ENCODE results near the gene PPP1R15B.
"Not testable (repeated sequence)": the region's sequence is repeated elsewhere in the genome, so short reads cannot be mapped to it uniquely, and the experiment has no call there.

Gene PPP1R15B

GRCh38 chr1:204426035-204426436 is 14.4 kb upstream of the PPP1R15B start:
- H3K9me3 Mint-ChIP-seq: no peaks in the 10 kb centered on the region
- DNase-seq (ENCODE audit: low spot score in 2 of 2) (no peak), ATAC-seq (replicated peaks; ENCODE audit: extremely low read depth, poor library complexity, severe bottlenecking) (no peak)
- H3K27me3 Mint-ChIP-seq: no peaks in the 10 kb centered on the region
- H3K4me1 Mint-ChIP-seq: peaks cover 6% of the 10 kb centered on the region
- peak overlapping the region; percentile 8 for H3K27ac Mint-ChIP-seq (ENCODE audit: low read depth)
- H3K36me3 Mint-ChIP-seq (ENCODE audit: insufficient read depth): peaks cover 19% of the 10 kb centered on the region
- no peak overlapping the region for H3K4me3 Mint-ChIP-seq

- no peak overlapping the region for H3K27ac Mint-ChIP-seq (ENCODE audit: low read depth)
- H3K4me3 Mint-ChIP-seq: no peak overlapping the region
- no peaks in the 10 kb centered on the region for H3K27me3 Mint-ChIP-seq
- no peaks in the 10 kb centered on the region for H3K9me3 Mint-ChIP-seq
- ATAC-seq (replicated peaks; ENCODE audit: extremely low read depth, poor library complexity, severe bottlenecking) (no peak), DNase-seq (ENCODE audit: low spot score in 2 of 2) (no peak)
- peaks cover 20% of the 10 kb centered on the region for H3K36me3 Mint-ChIP-seq (ENCODE audit: insufficient read depth)
- H3K4me1 Mint-ChIP-seq: peaks cover 5% of the 10 kb centered on the region
These were observed 13.0 kb upstream of the PPP1R15B start for GRCh38 chr1:204424621-204425020.

GRCh38 chr1:204422061-204422705 is 10.6 kb upstream of the PPP1R15B start:
- not testable (repeated sequence) for H3K4me3 Mint-ChIP-seq; H3K27me3 Mint-ChIP-seq; H3K9me3 Mint-ChIP-seq; ATAC-seq (replicated peaks; ENCODE audit: extremely low read depth, poor library complexity, severe bottlenecking); H3K27ac Mint-ChIP-seq (ENCODE audit: low read depth); DNase-seq (ENCODE audit: low spot score in 2 of 2)
- peaks cover 16% of the 10 kb centered on the region for H3K36me3 Mint-ChIP-seq (ENCODE audit: insufficient read depth)
- peaks cover 19% of the 10 kb centered on the region for H3K4me1 Mint-ChIP-seq

- Mint-ChIP-seq H3K36me3 (ENCODE audit: insufficient read depth) (peaks cover 14% of the 10 kb centered on the region), H3K4me3 (no peak overlapping the region), H3K9me3 (no peaks in the 10 kb centered on the region), H3K27me3 (no peaks in the 10 kb centered on the region), H3K27ac (ENCODE audit: low read depth) (no peak overlapping the region), H3K4me1 (peaks cover 18% of the 10 kb centered on the region)
- no peak for DNase-seq (ENCODE audit: low spot score in 2 of 2)
- ATAC-seq (replicated peaks; ENCODE audit: extremely low read depth, poor library complexity, severe bottlenecking): no peak
These were observed 9.8 kb upstream of the PPP1R15B start for GRCh38 chr1:204421441-204421840.

GRCh38 chr1:204420039-204421004 is 8.7 kb upstream of the PPP1R15B start:
- DNase-seq (ENCODE audit: low spot score in 2 of 2): no peak
- Mint-ChIP-seq H3K4me1 (peaks cover 14% of the 10 kb centered on the region), H3K9me3 (no peaks in the 10 kb centered on the region), H3K36me3 (ENCODE audit: insufficient read depth) (peaks cover 11% of the 10 kb centered on the region), H3K27me3 (no peaks in the 10 kb centered on the region), H3K4me3 (no peak overlapping the region), H3K27ac (ENCODE audit: low read depth) (no peak overlapping the region)
- ATAC-seq (replicated peaks; ENCODE audit: extremely low read depth, poor library complexity, severe bottlenecking): no peak

- Mint-ChIP-seq H3K36me3 (ENCODE audit: insufficient read depth) (peaks cover 8% of the 10 kb centered on the region), H3K4me1 (peaks cover 14% of the 10 kb centered on the region), H3K9me3 (no peaks in the 10 kb centered on the region), H3K27me3 (no peaks in the 10 kb centered on the region), H3K27ac (ENCODE audit: low read depth) (no peak overlapping the region), H3K4me3 (no peak overlapping the region)
- no peak for ATAC-seq (replicated peaks; ENCODE audit: extremely low read depth, poor library complexity, severe bottlenecking)
- DNase-seq (ENCODE audit: low spot score in 2 of 2): no peak
These were observed 7.4 kb upstream of the PPP1R15B start for GRCh38 chr1:204419064-204419403.

GRCh38 chr1:204418174-204419063 is 6.8 kb upstream of the PPP1R15B start:
- no peaks in the 10 kb centered on the region for H3K27me3 Mint-ChIP-seq
- H3K9me3 Mint-ChIP-seq: no peaks in the 10 kb centered on the region
- H3K27ac Mint-ChIP-seq (ENCODE audit: low read depth): peak overlapping the region; percentile 12
- ATAC-seq (replicated peaks; ENCODE audit: extremely low read depth, poor library complexity, severe bottlenecking) (peak; percentile 58), DNase-seq (ENCODE audit: low spot score in 2 of 2) (no peak)
- peaks cover 14% of the 10 kb centered on the region for H3K4me1 Mint-ChIP-seq
- H3K4me3 Mint-ChIP-seq: no peak overlapping the region
- peaks cover 8% of the 10 kb centered on the region for H3K36me3 Mint-ChIP-seq (ENCODE audit: insufficient read depth)

- H3K4me3 Mint-ChIP-seq: peak overlapping the region; percentile 12
- peaks cover 19% of the 10 kb centered on the region for H3K4me1 Mint-ChIP-seq
- DNase-seq (ENCODE audit: low spot score in 2 of 2) (no peak), ATAC-seq (replicated peaks; ENCODE audit: extremely low read depth, poor library complexity, severe bottlenecking) (peak; percentile 34)
- peaks cover 5% of the 10 kb centered on the region for H3K36me3 Mint-ChIP-seq (ENCODE audit: insufficient read depth)
- H3K27me3 Mint-ChIP-seq: no peaks in the 10 kb centered on the region
- peak overlapping the region; percentile 12 for H3K27ac Mint-ChIP-seq (ENCODE audit: low read depth)
- H3K9me3 Mint-ChIP-seq: no peaks in the 10 kb centered on the region
These were observed 5.7 kb upstream of the PPP1R15B start for GRCh38 chr1:204417074-204417997.

- DNase-seq (ENCODE audit: low spot score in 2 of 2) (no peak), ATAC-seq (replicated peaks; ENCODE audit: extremely low read depth, poor library complexity, severe bottlenecking) (no peak)
- Mint-ChIP-seq H3K4me3 (no peak overlapping the region), H3K4me1 (peaks cover 19% of the 10 kb centered on the region), H3K27ac (ENCODE audit: low read depth) (no peak overlapping the region), H3K27me3 (no peaks in the 10 kb centered on the region), H3K9me3 (no peaks in the 10 kb centered on the region), H3K36me3 (ENCODE audit: insufficient read depth) (peaks cover 8% of the 10 kb centered on the region)
These were observed 5.0 kb upstream of the PPP1R15B start for GRCh38 chr1:204416589-204417073.

GRCh38 chr1:204415351-204415750 is 3.7 kb upstream of the PPP1R15B start:
- Mint-ChIP-seq H3K36me3 (ENCODE audit: insufficient read depth) (peaks cover 18% of the 10 kb centered on the region), H3K27me3 (no peaks in the 10 kb centered on the region), H3K4me3 (no peak overlapping the region), H3K9me3 (no peaks in the 10 kb centered on the region), H3K4me1 (peaks cover 19% of the 10 kb centered on the region), H3K27ac (ENCODE audit: low read depth) (no peak overlapping the region)
- DNase-seq (ENCODE audit: low spot score in 2 of 2): no peak
- no peak for ATAC-seq (replicated peaks; ENCODE audit: extremely low read depth, poor library complexity, severe bottlenecking)

GRCh38 chr1:204414016-204414415 is 2.4 kb upstream of the PPP1R15B start:
- Mint-ChIP-seq H3K27me3 (no peaks in the 10 kb centered on the region), H3K27ac (ENCODE audit: low read depth) (no peak overlapping the region), H3K4me1 (peaks cover 28% of the 10 kb centered on the region), H3K9me3 (no peaks in the 10 kb centered on the region), H3K36me3 (ENCODE audit: insufficient read depth) (peaks cover 18% of the 10 kb centered on the region), H3K4me3 (no peak overlapping the region)
- DNase-seq (ENCODE audit: low spot score in 2 of 2) (no peak), ATAC-seq (replicated peaks; ENCODE audit: extremely low read depth, poor library complexity, severe bottlenecking) (no peak)
